Activated naive CD8-positive, alpha-beta T cell treated with anti-CD3 and anti-CD28 coated beads, Interleukin-2, amount 50 U/mL, for 16 hours (primary cell): ENCODE data around the gene DTD1.
A peak's percentile ranks its signal among the peaks of the same experiment; 100 is the strongest.

ENCODE experiments used
- DNase-seq: peaks from one replicate; pipeline ENCODE4 v3.0.0-alpha.2; 2020; ENCODE audit warnings: low read depth, low spot score

DTD1 gene

GRCh38 chr20:18615020-18615650 is 27.3 kb downstream of the DTD1 start:
- no peak for DNase-seq

DNA sequence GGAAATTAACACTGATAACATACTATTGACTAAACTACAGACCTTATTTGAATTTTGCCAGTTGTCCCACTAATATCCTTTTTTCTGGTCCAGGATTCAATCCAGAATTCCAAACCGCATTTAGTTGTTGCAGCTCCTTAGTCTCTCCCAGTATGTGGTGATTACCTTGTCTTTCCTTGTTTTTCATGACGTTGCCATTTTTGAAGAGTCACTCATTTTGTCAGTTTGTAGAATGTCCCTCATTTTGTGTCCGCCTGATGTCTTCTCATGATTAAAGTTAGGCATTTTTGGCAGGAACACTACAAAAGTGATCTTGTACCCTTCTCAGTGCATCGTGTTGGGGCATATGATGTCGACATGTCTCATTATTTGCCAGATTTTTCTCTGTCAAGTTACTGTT is 33.1 kb downstream of the DTD1 start:
- DNase-seq: no peak

GRCh38 chr20:18623156-18623910 is 35.5 kb downstream of the DTD1 start:
- no peak for DNase-seq

- DNase-seq: no peak
These were observed 37.1 kb downstream of the DTD1 start for GRCh38 chr20:18624948-18625347.

GRCh38 chr20:18625907-18626655 is 38.2 kb downstream of the DTD1 start:
- no peak for DNase-seq

- DNase-seq: no peak
These were observed 40.6 kb downstream of the DTD1 start for GRCh38 chr20:18628330-18628920.

GRCh38 chr20:18632196-18632789 is 44.4 kb downstream of the DTD1 start:
- peak; percentile 14 for DNase-seq

GRCh38 chr20:18633411-18633810 is 45.6 kb downstream of the DTD1 start:
- no peak for DNase-seq

GRCh38 chr20:18634501-18634900 is 46.6 kb downstream of the DTD1 start:
- no peak for DNase-seq

GRCh38 chr20:18635380-18635779 is 47.5 kb downstream of the DTD1 start:
- no peak for DNase-seq

GRCh38 chr20:18637224-18637623 is 49.4 kb downstream of the DTD1 start:
- no peak for DNase-seq

DNA sequence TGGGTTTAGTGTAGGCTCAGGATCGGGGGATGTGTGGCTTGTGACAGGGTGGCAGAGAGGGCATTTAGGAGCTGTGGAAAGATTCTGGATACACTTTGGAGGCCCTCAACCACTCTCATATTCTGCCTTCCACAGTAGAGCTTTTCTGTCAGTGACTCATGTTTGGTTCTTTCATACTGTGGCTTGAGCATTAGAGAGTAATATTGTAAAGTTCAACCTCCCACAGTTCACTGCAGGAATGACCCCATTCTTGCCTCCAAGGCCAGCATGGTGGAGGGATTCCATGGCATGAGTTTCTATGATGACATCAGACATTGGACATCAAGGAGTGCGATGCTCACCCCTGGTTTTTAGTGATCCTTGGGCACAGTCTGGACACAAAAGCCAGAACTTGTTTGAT is 50.9 kb downstream of the DTD1 start:
- no peak for DNase-seq

- DNase-seq: no peak
These were observed 51.7 kb downstream of the DTD1 start for GRCh38 chr20:18639501-18639979.

- DNase-seq: no peak
These were observed 57.4 kb downstream of the DTD1 start for GRCh38 chr20:18645196-18645745.

GRCh38 chr20:18645851-18646250 is 58.0 kb downstream of the DTD1 start:
- no peak for DNase-seq

DNA sequence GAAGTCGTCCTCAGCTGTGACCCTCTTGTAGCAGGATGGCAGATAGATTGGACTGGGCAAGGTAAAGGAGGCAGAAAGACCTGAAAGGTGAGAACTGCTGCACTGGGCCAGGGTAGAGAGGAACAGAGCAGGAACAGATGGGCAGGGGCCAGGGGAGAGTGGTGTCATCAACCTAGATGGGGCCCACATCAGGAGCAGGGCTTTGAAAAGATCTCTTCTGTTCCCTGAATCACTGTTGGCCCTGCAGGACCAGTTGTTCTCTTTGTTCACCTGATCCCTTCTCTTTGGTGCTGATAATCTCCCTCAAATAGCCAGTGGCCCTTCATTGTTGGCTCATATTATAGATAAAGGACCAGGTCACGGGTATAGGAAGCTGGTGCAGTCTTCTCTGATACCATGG is 59.9 kb downstream of the DTD1 start:
- DNase-seq: no peak

GRCh38 chr20:18650224-18650623 is 62.4 kb downstream of the DTD1 start:
- no peak for DNase-seq

DNA sequence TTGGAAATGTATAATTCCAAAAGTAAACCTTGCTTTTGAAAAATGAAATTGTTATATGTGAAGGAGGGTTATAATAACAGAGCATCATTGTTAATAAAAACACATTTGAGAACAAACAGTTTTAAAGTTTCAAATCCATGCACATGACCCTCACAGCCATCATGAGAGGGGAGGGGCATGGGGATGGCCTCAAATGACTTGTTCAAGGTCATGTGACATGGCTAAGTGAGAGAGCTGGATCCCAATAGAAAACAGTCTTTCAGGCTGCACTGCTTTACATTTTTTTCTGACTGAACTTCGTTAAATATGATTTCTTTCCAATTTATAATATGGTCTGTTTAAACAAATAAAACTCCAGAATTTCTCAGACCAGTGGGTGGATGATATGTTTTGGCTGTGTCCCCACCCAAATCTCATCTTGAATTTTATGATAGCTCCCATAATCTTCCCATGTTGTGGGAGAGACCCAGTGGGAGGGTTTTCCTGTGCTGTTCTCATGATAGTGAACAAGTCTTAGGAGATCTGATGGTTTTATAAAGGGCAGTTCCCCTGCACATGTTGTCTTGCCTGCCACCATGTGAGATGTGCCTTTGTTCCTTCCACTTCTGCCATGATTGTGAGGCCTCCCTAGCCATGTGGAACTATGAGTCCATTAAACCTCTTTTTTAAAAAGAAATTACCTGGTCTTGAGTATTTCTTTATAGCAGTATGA is 66.0 kb downstream of the DTD1 start:
- no peak for DNase-seq

- no peak for DNase-seq
These were observed 66.6 kb downstream of the DTD1 start for GRCh38 chr20:18654448-18654773.

- DNase-seq: no peak
These were observed 69.7 kb downstream of the DTD1 start for GRCh38 chr20:18657575-18657974.
